Inflammatory macrophage treated with lipopolysaccharide for 4 hours (primary cell): Measurements from ENCODE around the gene EPB42.
A peak's percentile ranks its signal among the peaks of the same experiment; 100 is the strongest.

ENCODE experiments used
- DNase-seq: peaks from one replicate; pipeline ENCODE4 v3.0.0-alpha.2; 2020

The EPB42 gene

GRCh38 chr15:43220991-43221403, at the start of gene EPB42:
Gene EPB42 (minus strand): TSS chr15:43221018. CDS start chr15:43220825, 193 bp downstream.
- no peak for DNase-seq

DNA sequence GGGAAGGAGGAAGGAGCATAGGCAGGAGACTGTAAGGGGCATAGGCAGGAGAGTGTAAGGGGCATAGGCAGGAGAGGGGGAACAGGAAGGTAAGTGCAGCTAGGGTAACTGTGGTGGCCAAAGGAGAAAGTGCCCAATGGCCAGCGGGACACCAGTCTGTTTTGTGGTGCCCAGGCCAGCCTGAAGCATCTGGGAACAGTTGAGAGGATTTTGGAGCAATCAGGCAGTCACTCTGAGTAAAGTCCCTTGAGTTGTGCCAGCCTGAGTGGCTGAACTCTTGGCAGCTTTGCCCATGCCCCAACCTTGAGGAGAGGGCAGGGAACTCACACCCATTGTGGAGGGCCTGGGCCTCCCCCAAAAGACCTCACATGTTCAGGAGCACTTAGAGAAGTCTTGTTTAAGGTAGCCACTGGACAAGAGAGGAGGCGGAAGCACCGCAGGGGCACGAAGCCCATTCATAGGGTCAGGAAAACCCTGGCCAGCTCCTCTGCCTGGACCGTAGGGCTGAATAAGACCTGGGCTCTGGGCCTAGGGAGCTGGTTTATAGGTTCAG, 49.4 kb upstream of the EPB42 start:
- DNase-seq: no peak

- no peak for DNase-seq
These were observed 47.6 kb upstream of the EPB42 start for GRCh38 chr15:43268111-43269105.

DNA sequence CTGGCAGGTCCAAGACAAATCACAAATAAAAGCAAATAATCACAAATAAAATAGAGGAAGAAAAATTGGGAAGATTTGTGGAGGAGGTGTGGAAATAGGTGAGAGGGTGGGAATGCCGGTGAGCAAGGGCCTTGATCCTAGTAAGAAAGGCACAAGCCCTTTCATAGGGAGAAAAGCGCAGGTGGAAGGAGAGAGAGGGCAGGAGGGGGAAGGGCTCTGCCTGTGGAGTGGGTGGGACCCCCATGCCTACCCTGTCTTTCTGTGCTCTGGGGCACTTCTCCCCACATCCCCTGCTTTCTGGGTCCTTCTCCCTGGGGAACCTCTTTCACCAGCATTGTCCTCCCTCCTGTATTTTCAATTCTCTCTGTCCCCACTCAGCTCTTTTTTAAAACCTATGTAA, 46.6 kb upstream of the EPB42 start:
- no peak for DNase-seq

DNA sequence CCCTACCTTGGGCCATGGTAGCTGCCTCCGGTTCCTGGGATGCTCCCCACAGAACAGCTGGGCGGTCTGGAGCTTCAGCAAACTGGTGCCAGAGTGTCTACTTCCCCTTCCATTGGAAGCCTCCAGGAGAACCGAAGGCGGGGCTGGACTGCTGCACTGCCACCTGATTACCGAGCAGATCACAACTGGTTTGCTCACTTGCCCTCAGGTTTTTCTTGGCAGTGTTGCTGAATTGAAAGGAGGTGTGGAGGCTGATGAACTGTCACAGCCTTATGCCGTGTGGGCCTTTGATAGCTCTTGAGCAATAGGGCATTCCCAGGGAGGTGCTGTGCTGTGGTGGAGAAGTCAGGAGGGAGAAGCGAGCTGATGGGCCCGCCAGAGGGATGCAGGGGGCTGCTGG, 46.0 kb upstream of the EPB42 start, which contains the start of gene TGM5:
TGM5 (minus strand) TSS at position 95 of the 400 bp plus-strand sequence; CDS start at position 16, 79 bp downstream.
- DNase-seq: no peak

DNA sequence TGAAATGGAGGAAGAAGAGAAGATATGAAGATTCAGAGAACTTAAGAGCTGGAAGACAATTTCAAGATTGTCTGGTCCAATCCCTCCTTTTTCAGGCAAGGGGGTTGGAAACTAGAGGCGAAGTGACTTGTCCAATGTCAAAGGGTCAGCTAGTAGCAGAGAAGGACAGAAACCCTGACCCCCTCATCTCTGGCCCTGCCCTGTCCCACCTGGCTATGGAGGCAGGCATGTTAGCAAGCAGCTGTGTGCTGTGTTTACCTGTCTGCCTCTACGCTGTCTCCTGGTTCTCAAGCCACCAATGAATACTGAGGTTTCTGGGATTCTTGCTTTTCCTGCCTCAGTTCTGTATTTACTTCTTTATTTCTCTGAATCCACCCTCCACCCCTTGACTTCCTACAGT, 45.6 kb upstream of the EPB42 start:
- no peak for DNase-seq

DNA sequence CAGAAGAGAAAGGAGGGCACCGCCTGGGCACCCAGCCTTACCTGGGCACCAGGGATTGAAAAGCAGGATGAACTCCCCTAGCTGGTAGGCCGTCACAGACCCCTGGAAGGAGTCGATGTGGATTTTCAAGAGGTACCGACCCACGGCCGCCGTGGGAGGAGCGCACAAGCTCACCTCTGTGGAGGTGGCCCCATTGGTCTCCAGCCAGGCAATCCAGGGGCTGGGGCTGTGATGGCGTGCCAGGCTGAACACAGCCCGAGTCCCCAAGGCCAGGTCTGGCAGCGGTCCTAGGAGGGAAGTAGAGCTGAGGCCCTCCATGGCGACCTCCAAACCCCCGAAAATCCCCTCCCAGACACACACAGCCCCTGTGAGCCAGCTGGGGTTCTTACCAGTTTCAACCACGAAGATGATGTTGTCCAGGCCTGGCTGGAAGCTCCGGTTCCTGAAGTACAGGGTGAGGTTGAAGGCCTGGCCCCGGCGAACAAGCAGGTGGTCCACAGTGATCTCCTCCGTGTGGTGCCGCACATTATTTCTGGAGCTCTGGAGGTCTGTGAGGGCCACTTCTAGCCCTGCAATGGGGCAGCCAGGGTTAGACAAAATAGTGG, 39.3 kb upstream of the EPB42 start:
- no peak for DNase-seq

DNA sequence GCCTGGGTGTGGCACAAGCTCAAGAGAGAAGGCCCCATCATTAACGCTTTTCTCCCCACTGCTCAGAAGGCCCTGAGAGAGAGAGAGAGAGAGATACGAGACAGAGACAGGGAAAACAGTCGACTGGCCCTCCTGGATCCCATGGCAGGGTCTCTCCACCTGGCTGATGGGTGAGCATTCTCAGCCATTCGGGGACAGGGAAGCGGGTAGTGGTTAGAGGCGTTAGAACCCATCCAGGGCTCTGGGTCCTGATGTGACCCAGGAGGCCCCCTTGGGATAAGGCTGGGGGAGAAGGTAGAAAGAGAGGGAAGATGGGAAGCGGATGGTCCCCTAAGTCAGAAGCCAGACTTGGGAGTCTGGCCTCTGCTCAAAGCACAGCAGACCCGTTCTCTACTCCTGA, 38.0 kb upstream of the EPB42 start:
- DNase-seq: no peak

GRCh38 chr15:43256341-43256740, 35.5 kb upstream of the EPB42 start:
- no peak for DNase-seq

DNA sequence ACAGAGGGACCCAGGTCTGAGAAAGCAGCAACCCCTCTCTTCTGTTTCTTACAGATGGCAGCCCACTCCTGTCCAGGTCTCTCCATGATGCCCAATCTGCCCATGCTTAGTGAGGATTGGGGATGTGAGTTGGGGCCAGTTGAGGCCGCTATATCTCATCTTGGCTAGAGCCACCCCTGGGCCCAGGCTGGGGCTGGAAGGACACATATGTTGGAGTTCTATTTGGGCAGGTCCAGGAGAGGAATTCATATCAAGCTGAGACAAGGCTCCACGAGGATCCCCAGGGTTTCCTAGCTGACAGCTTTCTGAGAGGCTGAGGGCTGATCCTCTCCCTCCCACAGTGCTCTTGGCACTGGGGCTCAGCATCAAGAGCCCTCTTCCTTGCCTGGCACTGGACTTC, 34.6 kb upstream of the EPB42 start:
- DNase-seq: no peak

- peak; percentile 8 for DNase-seq
These were observed 32.9 kb upstream of the EPB42 start for GRCh38 chr15:43253431-43254403.

- peak; percentile 15 for DNase-seq
These were observed 31.0 kb upstream of the EPB42 start for GRCh38 chr15:43251871-43252250.

DNA sequence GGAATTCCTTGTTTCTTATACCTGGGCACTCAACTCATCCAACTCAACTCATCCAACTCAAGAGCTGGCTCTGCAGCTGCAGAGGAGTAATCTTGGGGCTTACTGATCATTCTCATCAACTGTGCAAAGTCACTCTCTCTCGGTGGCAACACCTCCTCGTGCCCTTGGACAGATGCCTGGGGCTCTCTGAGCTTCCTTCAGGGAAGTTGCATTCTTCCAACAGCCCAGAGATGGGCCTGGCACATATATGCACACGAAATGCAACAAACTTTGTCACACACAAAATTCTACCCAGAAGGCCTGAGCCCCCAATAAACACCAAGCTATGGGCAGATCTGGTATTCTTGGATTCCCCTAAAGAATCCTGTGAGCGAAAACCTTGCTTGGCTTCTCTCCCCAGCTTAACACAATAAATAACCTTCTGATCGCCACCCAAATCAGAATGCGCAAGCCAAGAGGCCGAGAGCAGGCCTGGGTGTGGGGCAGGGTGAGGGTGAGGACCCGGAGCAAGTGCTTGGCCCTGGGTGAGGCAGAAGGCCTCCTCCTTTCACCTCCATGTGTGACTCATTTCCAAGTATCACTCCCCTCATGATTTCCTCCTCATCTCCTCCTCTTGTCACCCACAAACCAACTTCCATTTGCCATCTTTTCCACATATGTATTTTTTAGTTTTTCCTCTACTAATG, 30.5 kb upstream of the EPB42 start:
- DNase-seq: no peak

GRCh38 chr15:43250785-43251184, 30.0 kb upstream of the EPB42 start:
- DNase-seq: no peak

GRCh38 chr15:43249699-43250203, 28.9 kb upstream of the EPB42 start:
- DNase-seq: peak; percentile 71

GRCh38 chr15:43249236-43249635, 28.4 kb upstream of the EPB42 start:
- DNase-seq: no peak

- DNase-seq: no peak
These were observed 25.5 kb upstream of the EPB42 start for GRCh38 chr15:43246261-43246774.

- no peak for DNase-seq
These were observed 23.3 kb upstream of the EPB42 start for GRCh38 chr15:43244092-43244491.

DNA sequence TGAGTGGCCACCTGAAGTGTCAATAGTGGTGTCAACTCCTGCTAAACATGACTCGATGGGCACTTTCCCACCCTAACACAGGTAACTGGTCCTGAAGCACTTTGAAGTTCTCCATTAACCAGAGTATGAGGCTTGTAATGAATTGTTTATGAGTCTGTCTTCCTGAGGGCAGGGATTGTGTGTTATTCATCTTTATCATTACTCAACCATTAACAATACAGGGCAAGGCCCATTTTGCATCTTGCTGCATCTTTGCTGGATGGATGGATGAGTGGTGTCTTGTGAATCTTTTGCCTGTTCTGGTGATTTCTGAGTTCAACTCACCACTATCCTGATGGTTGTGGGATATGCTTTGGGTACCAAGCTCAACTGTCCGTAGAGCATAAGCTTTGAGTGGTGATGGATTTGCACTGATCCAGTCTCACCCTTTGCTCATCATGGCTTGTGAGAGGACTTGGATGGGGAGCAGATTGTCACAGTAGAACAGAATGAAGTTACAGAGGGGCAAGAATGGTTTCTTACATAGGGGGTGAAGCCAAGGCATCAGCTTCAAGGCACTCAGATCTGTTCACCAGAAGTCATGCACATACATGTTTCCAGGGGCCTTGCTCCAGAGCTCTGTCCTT, 22.3 kb upstream of the EPB42 start:
- DNase-seq: no peak

GRCh38 chr15:43242616-43243015, 21.8 kb upstream of the EPB42 start:
- no peak for DNase-seq

DNA sequence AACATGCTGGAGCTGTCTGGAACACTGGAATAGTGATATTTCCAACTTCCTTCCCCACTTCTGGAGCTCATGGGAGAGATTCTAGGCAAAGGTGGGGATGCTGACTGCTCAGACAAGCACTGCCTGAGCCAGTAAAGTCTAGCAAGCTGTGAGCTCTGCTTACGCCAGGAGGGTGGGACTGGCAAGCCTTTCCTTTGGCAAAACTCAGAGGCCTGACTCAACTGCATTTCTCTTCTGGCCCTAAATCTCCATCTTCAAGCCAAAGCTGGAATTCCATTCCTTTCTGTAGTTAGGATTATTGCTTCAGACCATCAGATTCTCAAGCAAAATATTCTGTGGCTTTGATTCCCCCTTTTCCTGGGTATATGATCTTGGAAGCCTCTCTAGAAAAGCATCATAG, 20.3 kb upstream of the EPB42 start:
- no peak for DNase-seq
